Measurements from ENCODE around the gene ZBTB12.
"Not testable (repeated sequence)": the region's sequence is repeated elsewhere in the genome, so short reads cannot be mapped to it uniquely, and the experiment has no call there.

Gene ZBTB12

GRCh38 chr6:31922942-31923341 is 21.1 kb upstream of the ZBTB12 start:
- no peak for DNase-seq (ENCODE audit: low read depth in 3 of 3, low spot score in 1 of 3)

DNA sequence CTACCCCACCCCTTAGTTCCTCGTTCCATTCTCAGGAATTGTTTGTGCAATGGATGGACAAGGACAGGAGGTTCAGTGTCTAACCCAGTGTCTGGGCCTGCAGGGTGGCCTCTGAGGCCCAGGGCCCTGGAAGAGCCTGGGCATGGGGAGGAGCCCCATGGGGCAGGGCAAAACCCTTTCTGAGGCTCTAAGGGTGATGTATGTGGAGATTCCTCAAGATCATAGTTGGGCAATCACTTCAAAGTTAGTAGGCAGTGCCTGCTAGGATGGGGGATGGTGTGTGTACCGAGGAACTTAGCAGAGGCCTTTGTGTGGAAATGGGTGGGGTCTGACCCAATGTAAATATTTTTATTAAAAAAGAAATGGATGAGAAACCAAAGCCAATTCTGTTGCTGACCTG is 18.9 kb upstream of the ZBTB12 start:
- DNase-seq (ENCODE audit: low read depth in 3 of 3, low spot score in 1 of 3): no peak

DNA sequence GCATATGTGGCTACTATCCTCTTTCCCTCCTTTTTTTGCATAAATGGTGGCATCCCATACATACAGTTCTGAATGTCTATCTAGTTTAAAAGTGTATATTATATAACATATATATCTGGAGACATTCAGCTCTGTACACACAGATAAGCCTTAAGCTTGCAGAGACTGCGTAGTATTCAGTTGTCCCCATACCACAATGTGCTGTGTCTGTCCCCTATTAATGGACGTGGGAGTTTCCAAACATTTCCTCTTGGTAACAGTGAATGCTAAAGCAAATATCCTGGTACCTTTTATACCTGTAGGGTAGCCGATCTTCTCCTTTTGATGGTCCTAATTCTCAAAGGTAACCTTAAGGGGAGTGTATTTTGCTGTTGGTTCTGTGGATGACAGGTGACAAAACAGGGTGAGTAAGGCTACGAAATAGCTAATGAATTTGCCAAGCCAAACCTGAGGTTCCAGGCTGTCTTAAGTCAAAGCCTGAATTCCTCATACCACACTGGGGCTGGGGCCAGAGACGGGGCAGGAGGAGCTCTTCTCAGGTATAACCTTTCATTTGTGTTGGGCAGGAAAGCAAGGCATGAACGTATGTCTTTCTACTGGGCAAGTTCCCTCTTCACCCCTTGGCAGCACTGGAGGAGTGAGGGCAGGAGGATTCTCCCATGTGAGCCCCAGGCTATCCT is 17.9 kb upstream of the ZBTB12 start:
- no peak for DNase-seq (ENCODE audit: low read depth in 3 of 3, low spot score in 1 of 3)

DNA sequence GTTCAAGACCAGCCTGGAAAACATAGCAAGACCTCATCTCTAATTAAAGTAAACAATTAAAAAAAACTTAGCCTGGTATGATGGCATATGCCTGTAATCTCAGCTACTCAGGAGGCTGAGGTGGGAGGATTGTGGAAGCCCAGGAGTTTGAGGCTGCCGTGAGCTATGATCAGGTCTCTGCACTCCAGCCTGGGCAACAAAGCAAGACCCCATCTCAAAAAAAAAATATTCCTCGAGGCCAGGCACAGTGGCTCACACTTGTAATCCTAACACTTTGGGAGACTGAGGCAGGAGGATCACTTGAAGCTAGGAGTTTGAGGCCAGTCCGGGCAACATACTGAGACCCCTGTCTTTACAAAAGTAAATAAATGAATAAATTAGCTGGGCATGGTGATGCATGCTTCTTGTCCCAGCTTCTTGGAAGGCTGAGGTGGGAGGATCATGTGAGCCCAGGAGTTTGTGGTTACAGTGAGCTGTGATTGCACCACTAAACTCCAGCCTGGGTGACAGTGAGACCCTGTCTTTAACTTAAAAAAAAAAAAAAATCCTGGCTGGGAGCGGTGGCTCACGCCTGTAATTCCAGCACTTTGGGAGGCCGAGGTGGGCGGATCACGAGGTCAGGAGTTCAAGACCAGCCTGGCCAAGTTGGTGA is 16.3 kb upstream of the ZBTB12 start:
- no peak for DNase-seq (ENCODE audit: low read depth in 3 of 3, low spot score in 1 of 3)

- no peak for DNase-seq (ENCODE audit: low read depth in 3 of 3, low spot score in 1 of 3)
Observed at GRCh38 chr6:31915756-31916155, 13.9 kb upstream of the ZBTB12 start.

GRCh38 chr6:31915351-31915750 is 13.5 kb upstream of the ZBTB12 start:
- no peak for DNase-seq (ENCODE audit: low read depth in 3 of 3, low spot score in 1 of 3)

DNA sequence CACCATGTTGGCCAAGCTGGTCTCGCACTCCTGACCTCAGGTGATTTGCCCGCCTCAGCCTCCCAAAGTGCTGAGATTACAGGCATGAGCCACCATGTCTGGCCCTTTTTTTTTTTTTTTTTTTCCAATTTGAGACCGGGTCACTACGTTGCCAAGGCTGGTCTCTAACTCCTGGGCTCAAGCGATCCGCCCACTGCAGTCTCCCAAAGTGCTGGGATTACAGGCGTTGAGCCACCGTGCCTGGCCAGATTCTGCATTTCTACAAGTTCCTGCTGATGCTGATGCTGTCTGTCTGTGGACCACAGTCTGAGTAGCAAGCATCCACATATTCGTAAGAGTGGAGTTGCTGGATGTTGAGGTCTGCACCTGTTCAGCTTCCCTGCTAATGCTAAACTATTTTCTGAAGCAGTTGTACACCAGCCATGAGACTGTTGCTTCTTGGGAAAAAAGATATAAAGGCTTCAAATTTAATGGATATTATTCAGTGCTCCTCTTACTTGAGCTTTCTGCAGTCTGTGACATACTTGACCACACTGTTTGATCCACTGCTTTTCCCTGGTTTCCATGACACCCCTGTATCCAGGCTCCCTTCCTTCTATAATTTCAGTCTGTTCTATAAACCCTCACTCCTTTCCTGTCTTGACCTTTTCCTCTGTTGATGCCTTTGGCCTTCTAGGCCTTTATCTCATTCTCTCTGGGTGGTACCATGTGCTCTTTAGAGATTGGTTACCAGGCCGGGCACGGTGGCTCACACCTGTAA is 10.1 kb upstream of the ZBTB12 start:
- DNase-seq (ENCODE audit: low read depth in 3 of 3, low spot score in 1 of 3): no peak

- DNase-seq (ENCODE audit: low read depth in 3 of 3, low spot score in 1 of 3): not testable (repeated sequence)
Observed at GRCh38 chr6:31909298-31909697, 7.4 kb upstream of the ZBTB12 start.

GRCh38 chr6:31908791-31909190 is 6.9 kb upstream of the ZBTB12 start:
- DNase-seq (ENCODE audit: low read depth in 3 of 3, low spot score in 1 of 3): no peak

DNA sequence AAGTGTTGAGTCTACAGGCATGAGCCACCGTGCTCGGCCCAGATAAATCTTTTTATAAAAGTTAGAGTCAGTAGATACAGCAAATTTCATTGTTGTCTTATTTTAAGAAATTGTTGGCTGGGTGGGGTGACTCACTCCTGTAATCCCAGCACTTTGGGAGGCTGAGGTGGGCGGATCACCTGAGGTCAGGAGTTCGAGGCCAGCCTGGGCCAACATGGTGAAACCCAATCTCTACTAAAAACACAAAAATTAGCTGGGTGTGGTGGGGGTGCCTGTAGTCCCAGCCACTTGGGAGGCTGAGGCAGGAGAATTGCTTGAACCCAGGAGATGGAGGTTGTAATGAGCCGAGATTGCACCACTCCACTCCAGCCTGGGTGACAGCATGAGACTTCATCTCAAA is 6.4 kb upstream of the ZBTB12 start:
- not testable (repeated sequence) for DNase-seq (ENCODE audit: low read depth in 3 of 3, low spot score in 1 of 3)

GRCh38 chr6:31907158-31907813 is 5.4 kb upstream of the ZBTB12 start:
- DNase-seq (ENCODE audit: low read depth in 3 of 3, low spot score in 1 of 3): no peak

GRCh38 chr6:31906727-31907126 is 4.8 kb upstream of the ZBTB12 start:
- not testable (repeated sequence) for DNase-seq (ENCODE audit: low read depth in 3 of 3, low spot score in 1 of 3)

DNA sequence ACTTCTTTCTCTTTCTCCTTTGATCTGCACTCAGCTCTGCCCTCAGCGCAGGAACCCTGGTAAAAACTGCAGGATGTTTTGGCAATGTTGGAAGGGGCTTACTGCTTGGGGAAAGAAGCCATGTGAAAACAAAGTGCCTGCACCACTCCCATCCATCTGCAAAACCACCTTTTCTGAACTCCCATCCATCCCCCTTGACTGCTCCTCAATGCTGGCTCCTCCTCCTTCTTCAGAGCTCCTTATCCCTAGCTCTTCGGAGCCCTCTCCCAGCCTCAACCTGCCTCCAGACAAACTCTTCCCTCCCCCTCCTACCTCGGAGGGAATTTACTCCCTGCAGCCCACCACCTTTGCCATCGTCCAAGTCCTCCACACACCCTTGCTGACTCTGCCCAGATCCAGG is 4.2 kb upstream of the ZBTB12 start:
- DNase-seq (ENCODE audit: low read depth in 3 of 3, low spot score in 1 of 3): no peak

- DNase-seq (ENCODE audit: low read depth in 3 of 3, low spot score in 1 of 3): no peak
Observed at GRCh38 chr6:31905041-31905440, 3.2 kb upstream of the ZBTB12 start.

DNA sequence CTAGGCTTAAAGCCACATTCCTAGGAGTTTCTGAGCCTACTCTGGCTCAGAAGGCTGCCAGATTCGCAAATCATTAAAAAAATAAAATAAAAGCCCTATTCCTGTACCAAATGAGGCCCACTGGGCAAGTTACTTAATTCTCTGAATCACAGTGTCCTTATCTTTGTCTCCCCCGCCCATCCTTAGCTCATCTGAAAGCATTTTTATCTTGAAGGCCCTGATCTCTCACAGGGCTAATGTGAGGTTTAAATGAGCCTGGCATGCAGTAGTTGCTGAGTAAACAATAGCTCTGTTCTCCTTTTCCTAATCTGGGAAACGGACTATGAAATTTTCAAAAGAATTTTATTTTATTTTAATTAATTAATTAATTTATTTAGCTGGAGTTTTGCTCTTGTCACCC is 2.1 kb upstream of the ZBTB12 start:
- no peak for DNase-seq (ENCODE audit: low read depth in 3 of 3, low spot score in 1 of 3)

GRCh38 chr6:31901415-31901952 is 402 bp downstream of the ZBTB12 start:
- DNase-seq (ENCODE audit: low read depth in 3 of 3, low spot score in 1 of 3): peak; percentile 22 to 56 (median 41)

- DNase-seq (ENCODE audit: low read depth in 3 of 3, low spot score in 1 of 3): no peak
Observed at GRCh38 chr6:31900917-31901414, 920 bp downstream of the ZBTB12 start.

GRCh38 chr6:31899882-31900722 is 1.8 kb downstream of the ZBTB12 start:
- no peak for DNase-seq (ENCODE audit: low read depth in 3 of 3, low spot score in 1 of 3)

- DNase-seq (ENCODE audit: low read depth in 3 of 3, low spot score in 1 of 3): no peak
Observed at GRCh38 chr6:31899215-31899614, 2.7 kb downstream of the ZBTB12 start.

GRCh38 chr6:31898383-31899011 is 3.4 kb downstream of the ZBTB12 start:
- no peak for DNase-seq (ENCODE audit: low read depth in 3 of 3, low spot score in 1 of 3)
